GM06990 (cell line): Measurements from ENCODE around the gene ZNF462.

Source experiments
- DNase-seq: peaks from one replicate; pipeline ENCODE4 v3.0.0-alpha.2; 2011; ENCODE audit not compliant: insufficient read length; ENCODE audit errors: extremely low read depth
- H3K27me3 ChIP-seq: replicated peaks from 2 replicates; pipeline ENCODE4 v1.6.0; 2011; ENCODE audit warnings: low read length; ENCODE audit not compliant: control insufficient read depth, insufficient read depth
- H3K36me3 ChIP-seq: 2 replicates; pipeline ENCODE4 v1.5.1; 2011; ENCODE audit warnings: low read length; ENCODE audit not compliant: control insufficient read depth, insufficient read depth
- H3K4me3 ChIP-seq: replicated peaks from 2 replicates; pipeline ENCODE4 v1.5.1; 2011; ENCODE audit warnings: low read depth, mild to moderate bottlenecking, control low read depth, low read length
- CTCF ChIP-seq: IDR thresholded peaks from 2 replicates; pipeline ENCODE4 v1.5.1; 2011; ENCODE audit warnings: low read length, control low read depth, mild to moderate bottlenecking, inconsistent platforms; ENCODE audit not compliant: insufficient read depth, poor library complexity, severe bottlenecking

Gene ZNF462

GRCh38 chr9:106920091-106920490 lies 57.1 kb downstream of the ZNF462 start:
- DNase-seq = no peak
- Histone ChIP-seq H3K27me3 (no peaks in the 10 kb centered on the region), H3K36me3 (no peaks in the 10 kb centered on the region), H3K4me3 (no peak overlapping the region)
- TF ChIP-seq CTCF = no peak

- Histone ChIP-seq H3K27me3 (no peaks in the 10 kb centered on the region), H3K36me3 (no peaks in the 10 kb centered on the region), H3K4me3 (no peak overlapping the region)
- TF ChIP-seq CTCF = no peak
- no peak for DNase-seq
These were observed 57.8 kb downstream of the ZNF462 start for GRCh38 chr9:106920701-106921283.

DNA sequence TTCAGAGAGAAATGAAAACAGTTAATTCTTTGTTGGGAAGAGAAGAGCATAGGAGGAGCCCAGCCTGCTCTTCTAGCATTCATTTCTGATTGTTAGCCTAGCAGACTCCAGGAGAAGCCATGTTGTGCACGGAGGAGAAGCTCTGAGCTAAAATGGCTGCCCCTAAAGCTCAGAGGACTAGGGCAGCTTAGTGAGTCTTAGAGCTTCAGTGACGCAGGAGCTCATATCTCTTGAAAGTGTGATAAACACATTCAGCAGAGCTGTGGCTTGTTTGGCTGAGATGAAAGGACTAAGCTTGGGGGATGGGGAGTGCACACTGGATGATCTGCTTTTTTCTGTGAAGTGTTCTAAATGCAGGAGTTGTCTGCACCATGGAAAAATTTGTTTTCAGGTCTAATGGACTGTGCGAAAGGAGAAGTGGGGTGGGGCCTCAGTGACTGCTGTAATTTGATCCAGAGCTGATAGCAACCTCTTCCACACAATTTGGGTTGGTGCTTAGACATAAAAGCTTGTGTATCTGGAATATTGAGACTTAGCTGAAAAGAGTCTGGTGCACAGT lies 58.5 kb downstream of the ZNF462 start:
- Histone ChIP-seq H3K27me3 (no peaks in the 10 kb centered on the region), H3K36me3 (no peaks in the 10 kb centered on the region), H3K4me3 (no peak overlapping the region)
- TF ChIP-seq CTCF = no peak
- no peak for DNase-seq

GRCh38 chr9:106922026-106922425 lies 59.1 kb downstream of the ZNF462 start:
- no peaks in the 10 kb centered on the region for H3K27me3 ChIP-seq
- DNase-seq = no peak
- H3K4me3 ChIP-seq = no peak overlapping the region
- no peak for TF ChIP-seq CTCF
- no peaks in the 10 kb centered on the region for H3K36me3 ChIP-seq

GRCh38 chr9:106925392-106925791 lies 62.4 kb downstream of the ZNF462 start:
- Histone ChIP-seq H3K36me3 (no peaks in the 10 kb centered on the region), H3K4me3 (no peak overlapping the region), H3K27me3 (no peaks in the 10 kb centered on the region)
- DNase-seq = no peak
- TF ChIP-seq CTCF = no peak

- TF ChIP-seq CTCF = no peak
- Histone ChIP-seq H3K27me3 (no peaks in the 10 kb centered on the region), H3K4me3 (no peak overlapping the region), H3K36me3 (no peaks in the 10 kb centered on the region)
- DNase-seq = no peak
These were observed 65.0 kb downstream of the ZNF462 start for GRCh38 chr9:106927916-106928315.
